IgD-negative memory B cell (primary cell): ENCODE data around the gene PKMYT1. TPM values are rescaled to one million over a fixed set of nuclear protein-coding genes. Genes with fewer than 3 reads are reported as not detected.

Experiments
- H3K27ac Mint-ChIP-seq, 3 donors: one replicate each; pipeline ENCODE4 v1.8.0; 2020 to 2022; ENCODE audit warnings: mild to moderate bottlenecking in 3 of 3, mixed read lengths in 3 of 3, moderate library complexity in 1 of 3
- H3K27me3 Mint-ChIP-seq: one replicate; pipeline ENCODE4 v1.8.0; 2021; ENCODE audit warnings: mixed read lengths
- H3K36me3 Mint-ChIP-seq: one replicate; pipeline ENCODE4 v1.8.0; 2020; ENCODE audit warnings: mild to moderate bottlenecking, mixed read lengths
- H3K4me1 Mint-ChIP-seq, 3 donors: one replicate each; pipeline ENCODE4 v1.8.0; 2020 to 2022; ENCODE audit warnings: mixed read lengths in 3 of 3, mild to moderate bottlenecking in 1 of 3
- H3K4me3 Mint-ChIP-seq, 4 donors: one replicate each; pipeline ENCODE4 v1.8.0; 2020 to 2022; ENCODE audit warnings: mild to moderate bottlenecking in 4 of 4, mixed read lengths in 4 of 4, moderate library complexity in 3 of 4
- H3K9me3 Mint-ChIP-seq, 3 donors: one replicate each; pipeline ENCODE4 v1.8.0; 2020 to 2021; ENCODE audit warnings: mixed read lengths in 3 of 3, mild to moderate bottlenecking in 1 of 3
- polyA plus RNA-seq: library from polyadenylated mRNA; unstranded; fragments of 300-500 nt; fragmentation: Illumina TruSeq; gene quantifications from one replicate; pipeline ENCODE4 v1.2.3, GENCODE V29; 2021

Gene PKMYT1
- polyA plus RNA-seq, 1 donor from 2014 or later, result 1.4 TPM

GRCh38 chr16:2924901-2925755 lies 55.1 kb downstream of the PKMYT1 start:
- Mint-ChIP-seq H3K27ac (no peak overlapping the region), H3K4me3 (no peak overlapping the region), H3K4me1 (peaks cover 8 to 10% (median 10%) of the 10 kb centered on the region in 3 donors), H3K9me3 (no peaks in the 10 kb centered on the region), H3K27me3 (no peaks in the 10 kb centered on the region), H3K36me3 (no peaks in the 10 kb centered on the region)

GRCh38 chr16:2923481-2923880 lies 56.8 kb downstream of the PKMYT1 start:
- Mint-ChIP-seq H3K4me1 (peaks cover 13 to 16% (median 14%) of the 10 kb centered on the region in 3 donors), H3K9me3 (no peaks in the 10 kb centered on the region), H3K36me3 (peaks cover 4% of the 10 kb centered on the region), H3K4me3 (no peak overlapping the region), H3K27me3 (no peaks in the 10 kb centered on the region), H3K27ac (no peak overlapping the region)

Other genes starting within 250 kb of the PKMYT1 start
- gene SRRM2, start 227.8 kb downstream of the PKMYT1 start, polyA plus RNA-seq, result 159 TPM
- 262 TPM for gene ELOB, start 203.2 kb downstream of the PKMYT1 start, polyA plus RNA-seq
- gene PRSS33, start 192.9 kb downstream of the PKMYT1 start, polyA plus RNA-seq, result not detected
- gene PRSS41, start 182.0 kb downstream of the PKMYT1 start, polyA plus RNA-seq, result not detected
- gene PRSS21, start 163.2 kb downstream of the PKMYT1 start, polyA plus RNA-seq, result 10.4 TPM
- gene ZG16B, start 150.1 kb downstream of the PKMYT1 start, polyA plus RNA-seq, result not detected
- not detected for gene PRSS22, start 122.3 kb downstream of the PKMYT1 start, polyA plus RNA-seq
- 20.8 TPM for gene FLYWCH2, start 97.2 kb downstream of the PKMYT1 start, polyA plus RNA-seq
- gene FLYWCH1, start 68.5 kb downstream of the PKMYT1 start, polyA plus RNA-seq, result 14.8 TPM
- 1.5 TPM for gene KREMEN2, start 16.2 kb downstream of the PKMYT1 start, polyA plus RNA-seq
- 1.9 TPM for gene PAQR4, start 11.1 kb downstream of the PKMYT1 start, polyA plus RNA-seq
- gene CLDN9, start 32.5 kb upstream of the PKMYT1 start, polyA plus RNA-seq, result not detected
- gene CLDN6, start 37.7 kb upstream of the PKMYT1 start, polyA plus RNA-seq, result not detected
- gene TNFRSF12A, start 39.9 kb upstream of the PKMYT1 start, polyA plus RNA-seq, result 0.31 TPM
- 26.2 TPM for gene HCFC1R1, start 43.5 kb upstream of the PKMYT1 start, polyA plus RNA-seq
- gene THOC6, start 43.6 kb upstream of the PKMYT1 start, polyA plus RNA-seq, result 48.2 TPM
- not detected for gene BICDL2, start 56.5 kb upstream of the PKMYT1 start, polyA plus RNA-seq
- 0.40 TPM for gene MMP25, start 66.1 kb upstream of the PKMYT1 start, polyA plus RNA-seq
- 59.8 TPM for gene IL32, start 85.2 kb upstream of the PKMYT1 start, polyA plus RNA-seq
- not detected for gene ZSCAN10, start 118.8 kb upstream of the PKMYT1 start, polyA plus RNA-seq
- not detected for gene ZNF205, start 132.1 kb upstream of the PKMYT1 start, polyA plus RNA-seq
- gene ZNF213, start 154.6 kb upstream of the PKMYT1 start, polyA plus RNA-seq, result 1.9 TPM
- not detected for gene OR1F1, start 207.8 kb upstream of the PKMYT1 start, polyA plus RNA-seq